Effector CD8-positive, alpha-beta T cell (primary cell): ENCODE results near the gene INPP5A.
"Not testable (repeated sequence)": the region's sequence is repeated elsewhere in the genome, so short reads cannot be mapped to it uniquely, and the experiment has no call there.

Experiments used
- DNase-seq: peaks from one replicate; lab custom pipeline; 2025; lab: John Stamatoyannopoulos, UW

INPP5A gene

GRCh38 chr10:132597654-132598053, 60.1 kb downstream of the INPP5A start:
- DNase-seq: no peak

GRCh38 chr10:132599023-132599618, 61.5 kb downstream of the INPP5A start:
- not testable (repeated sequence) for DNase-seq

- no peak for DNase-seq
Observed at GRCh38 chr10:132599732-132600131, 62.1 kb downstream of the INPP5A start.

- no peak for DNase-seq
Observed at GRCh38 chr10:132600416-132600815, 62.8 kb downstream of the INPP5A start.

GRCh38 chr10:132601567-132601966, 64.0 kb downstream of the INPP5A start:
- DNase-seq: no peak

- DNase-seq: no peak
Observed at GRCh38 chr10:132602614-132603013, 65.0 kb downstream of the INPP5A start.

GRCh38 chr10:132603851-132604533, 66.4 kb downstream of the INPP5A start:
- DNase-seq: no peak

GRCh38 chr10:132604686-132605085, 67.1 kb downstream of the INPP5A start:
- no peak for DNase-seq

GRCh38 chr10:132605390-132605789, 67.8 kb downstream of the INPP5A start:
- no peak for DNase-seq

GRCh38 chr10:132606031-132606491, 68.5 kb downstream of the INPP5A start:
- DNase-seq: no peak

- DNase-seq: no peak
Observed at GRCh38 chr10:132606536-132607316, 69.1 kb downstream of the INPP5A start.

- no peak for DNase-seq
Observed at GRCh38 chr10:132607491-132607890, 69.9 kb downstream of the INPP5A start.

- DNase-seq: no peak
Observed at GRCh38 chr10:132607961-132608495, 70.4 kb downstream of the INPP5A start.

- DNase-seq: no peak
Observed at GRCh38 chr10:132608511-132609195, 71.1 kb downstream of the INPP5A start.

GRCh38 chr10:132609211-132609610, 71.6 kb downstream of the INPP5A start:
- DNase-seq: no peak

- DNase-seq: no peak
Observed at GRCh38 chr10:132610071-132610701, 72.6 kb downstream of the INPP5A start.

- DNase-seq: no peak
Observed at GRCh38 chr10:132611026-132611910, 73.7 kb downstream of the INPP5A start.

GRCh38 chr10:132611986-132612385, 74.4 kb downstream of the INPP5A start:
- no peak for DNase-seq

- DNase-seq: no peak
Observed at GRCh38 chr10:132612571-132613504, 75.3 kb downstream of the INPP5A start.
